GM12875 (cell line): ENCODE data around the gene HOXD1.
A peak's percentile ranks its signal among the peaks of the same experiment; 100 is the strongest.

Source experiments
- H3K4me3 ChIP-seq: one replicate; pipeline ENCODE4 v1.5.1; 2011; ENCODE audit warnings: low read depth, low read length, control low read depth
- TF ChIP-seq, protein P1 (sequence below): IDR thresholded peaks from 2 replicates; pipeline ENCODE4 v1.5.1; 2011; ENCODE audit warnings: low read depth, mild to moderate bottlenecking, control low read depth, inconsistent platforms, low read length, moderate library complexity, borderline replicate concordance; ENCODE audit not compliant: insufficient read depth

The HOXD1 gene

DNA sequence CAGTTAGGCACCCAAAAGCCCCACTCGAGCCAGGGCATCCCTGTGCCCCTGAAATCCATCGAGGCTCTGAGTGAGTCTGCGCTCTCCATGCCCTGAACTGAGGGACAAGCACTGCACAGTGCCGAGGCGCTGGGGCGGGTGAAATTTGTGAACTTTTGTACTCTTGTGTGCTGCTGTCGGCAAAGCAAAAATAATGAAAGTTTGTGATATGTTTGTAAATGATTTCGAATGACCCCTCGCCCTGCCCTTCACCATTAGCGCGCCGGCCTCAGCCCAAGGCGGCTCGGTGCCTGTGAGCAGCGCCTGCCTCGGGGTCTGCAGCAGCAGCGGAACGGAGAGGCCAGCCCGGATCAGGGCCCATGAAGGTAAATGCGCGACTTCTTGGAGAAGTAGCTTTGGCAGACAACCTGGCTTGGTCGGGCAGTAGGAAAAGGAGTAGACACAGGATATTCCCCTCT, 39.0 kb upstream of the HOXD1 start:
- no peak overlapping the region for H3K4me3 ChIP-seq
- TF ChIP-seq, protein P1, sequence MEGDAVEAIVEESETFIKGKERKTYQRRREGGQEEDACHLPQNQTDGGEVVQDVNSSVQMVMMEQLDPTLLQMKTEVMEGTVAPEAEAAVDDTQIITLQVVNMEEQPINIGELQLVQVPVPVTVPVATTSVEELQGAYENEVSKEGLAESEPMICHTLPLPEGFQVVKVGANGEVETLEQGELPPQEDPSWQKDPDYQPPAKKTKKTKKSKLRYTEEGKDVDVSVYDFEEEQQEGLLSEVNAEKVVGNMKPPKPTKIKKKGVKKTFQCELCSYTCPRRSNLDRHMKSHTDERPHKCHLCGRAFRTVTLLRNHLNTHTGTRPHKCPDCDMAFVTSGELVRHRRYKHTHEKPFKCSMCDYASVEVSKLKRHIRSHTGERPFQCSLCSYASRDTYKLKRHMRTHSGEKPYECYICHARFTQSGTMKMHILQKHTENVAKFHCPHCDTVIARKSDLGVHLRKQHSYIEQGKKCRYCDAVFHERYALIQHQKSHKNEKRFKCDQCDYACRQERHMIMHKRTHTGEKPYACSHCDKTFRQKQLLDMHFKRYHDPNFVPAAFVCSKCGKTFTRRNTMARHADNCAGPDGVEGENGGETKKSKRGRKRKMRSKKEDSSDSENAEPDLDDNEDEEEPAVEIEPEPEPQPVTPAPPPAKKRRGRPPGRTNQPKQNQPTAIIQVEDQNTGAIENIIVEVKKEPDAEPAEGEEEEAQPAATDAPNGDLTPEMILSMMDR: no peak

- no peak overlapping the region for H3K4me3 ChIP-seq
- TF ChIP-seq, protein P1: no peak
Measured at GRCh38 chr2:176149939-176150583, 38.4 kb upstream of the HOXD1 start.

DNA sequence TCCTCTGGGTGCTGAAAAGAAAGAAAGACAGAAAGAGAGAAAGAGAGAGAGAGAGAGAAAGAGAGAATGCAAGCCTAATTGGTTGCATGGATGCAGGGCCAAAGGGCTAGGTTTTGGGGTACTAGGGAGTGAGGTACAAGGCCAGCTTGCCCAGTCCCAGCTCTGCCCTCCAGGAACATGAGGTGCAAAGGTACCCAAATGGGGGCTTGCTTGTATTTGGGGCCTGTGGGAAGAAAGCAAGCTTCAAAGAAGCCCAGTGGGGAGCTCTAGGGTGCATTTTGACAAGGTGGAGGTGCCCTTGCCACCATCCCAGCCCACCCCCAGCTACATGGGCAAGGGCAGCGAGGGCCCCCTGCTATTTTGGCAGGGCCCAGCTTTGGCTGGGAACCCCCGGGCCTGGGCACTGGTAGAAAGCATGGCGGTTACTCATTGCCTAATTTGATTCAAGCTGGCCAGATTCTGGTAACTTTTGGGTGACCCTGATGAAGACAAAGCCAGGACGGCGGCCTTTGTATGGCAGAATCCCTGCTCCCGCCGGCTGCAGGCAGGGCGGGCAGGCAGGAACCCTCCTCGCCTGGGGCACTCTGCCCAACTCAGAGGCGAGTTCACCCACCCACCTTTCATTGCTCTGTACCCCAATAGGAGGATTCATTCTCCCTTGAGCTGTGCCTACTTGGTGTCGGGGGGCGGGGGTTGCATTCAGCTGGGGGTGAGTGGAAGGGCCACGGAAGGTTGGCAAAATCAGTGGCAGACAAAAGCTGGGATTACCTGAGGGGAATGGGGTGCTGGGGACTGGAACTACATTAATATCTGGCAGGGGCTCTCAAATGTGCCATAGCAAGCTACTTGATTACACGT, 37.7 kb upstream of the HOXD1 start:
- TF ChIP-seq, protein P1: no peak
- no peak overlapping the region for H3K4me3 ChIP-seq

DNA sequence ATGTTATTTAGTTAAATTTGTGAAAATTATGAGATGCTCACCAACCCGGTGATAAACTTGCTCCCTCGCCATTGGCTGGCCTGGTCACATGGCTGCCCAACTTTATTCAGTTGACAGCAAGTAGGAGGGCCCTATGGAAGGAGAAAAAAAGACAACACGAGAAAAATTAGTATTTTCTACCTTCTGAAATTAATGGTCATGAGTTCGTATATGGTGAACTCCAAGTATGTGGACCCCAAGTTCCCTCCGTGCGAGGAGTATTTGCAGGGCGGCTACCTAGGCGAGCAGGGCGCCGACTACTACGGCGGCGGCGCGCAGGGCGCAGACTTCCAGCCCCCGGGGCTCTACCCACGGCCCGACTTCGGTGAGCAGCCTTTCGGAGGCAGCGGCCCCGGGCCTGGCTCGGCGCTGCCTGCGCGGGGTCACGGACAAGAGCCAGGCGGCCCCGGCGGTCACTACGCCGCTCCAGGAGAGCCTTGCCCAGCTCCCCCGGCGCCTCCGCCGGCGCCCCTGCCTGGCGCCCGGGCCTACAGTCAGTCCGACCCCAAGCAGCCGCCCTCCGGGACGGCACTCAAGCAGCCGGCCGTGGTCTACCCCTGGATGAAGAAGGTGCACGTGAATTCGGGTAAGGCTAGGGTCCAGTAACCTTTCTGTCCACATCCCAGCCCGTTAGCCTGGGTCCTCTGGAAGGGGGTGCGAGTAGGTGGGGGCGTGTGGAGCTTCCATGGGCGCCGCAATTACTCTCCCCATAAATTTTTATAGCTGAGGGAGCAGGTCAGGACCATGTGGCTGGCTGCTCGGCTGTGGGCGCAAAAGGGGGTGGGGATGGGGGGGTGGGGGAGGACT, 36.8 kb upstream of the HOXD1 start, which contains the start of gene HOXD4:
Gene HOXD4 (plus strand): TSS at position 109 of the 846 bp plus-strand sequence. CDS start 84 bp downstream, at position 193.
- TF ChIP-seq, protein P1: no peak
- peak within 1 kb of the TSS; percentile 13 for H3K4me3 ChIP-seq

DNA sequence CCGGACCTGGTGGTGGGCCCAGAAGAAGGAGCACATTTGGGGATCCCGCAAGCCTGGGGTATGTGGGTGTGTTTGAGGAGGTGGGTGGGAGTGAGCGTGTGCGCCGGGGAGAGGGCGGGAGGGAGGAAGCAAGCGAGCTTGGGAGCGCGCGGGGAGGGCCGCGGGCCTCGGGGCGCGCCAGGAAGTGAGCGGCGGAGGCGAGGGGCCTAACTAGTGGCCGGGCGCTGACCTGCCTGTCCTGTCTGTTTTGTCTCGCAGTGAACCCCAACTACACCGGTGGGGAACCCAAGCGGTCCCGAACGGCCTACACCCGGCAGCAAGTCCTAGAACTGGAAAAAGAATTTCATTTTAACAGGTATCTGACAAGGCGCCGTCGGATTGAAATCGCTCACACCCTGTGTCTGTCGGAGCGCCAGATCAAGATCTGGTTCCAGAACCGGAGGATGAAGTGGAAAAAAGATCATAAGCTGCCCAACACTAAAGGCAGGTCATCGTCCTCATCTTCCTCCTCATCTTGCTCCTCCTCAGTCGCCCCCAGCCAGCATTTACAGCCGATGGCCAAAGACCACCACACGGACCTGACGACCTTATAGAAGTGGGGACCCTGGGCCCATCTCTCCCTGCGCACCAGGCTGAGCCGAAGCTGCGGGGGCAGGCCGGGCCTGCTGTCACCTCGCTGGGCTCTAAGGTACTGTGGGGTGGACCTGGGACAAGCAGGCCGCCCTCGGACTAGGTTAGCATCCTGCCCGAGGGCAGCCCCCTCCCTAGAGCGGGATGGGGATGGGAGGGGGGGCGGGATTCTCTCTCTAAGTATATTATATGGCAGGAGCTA, 35.9 kb upstream of the HOXD1 start:
- TF ChIP-seq, protein P1: no peak
- H3K4me3 ChIP-seq: no peak overlapping the region

GRCh38 chr2:176154576-176155252, 33.8 kb upstream of the HOXD1 start:
- no peak overlapping the region for H3K4me3 ChIP-seq
- TF ChIP-seq, protein P1: no peak
